Measurements from ENCODE around the gene RELL2. TPM values are rescaled to one million over a fixed set of nuclear protein-coding genes. Genes with fewer than 3 reads are reported as not detected.

Gene RELL2
- total RNA-seq, 1 experiment from 2014 or later: 12.6 TPM

- Mint-ChIP-seq H3K27ac (ENCODE audit: unreplicated experiment) (no peak overlapping the region), H3K36me3 (ENCODE audit: insufficient read depth, unreplicated experiment) (peaks cover 49% of the 10 kb centered on the region), H3K4me1 (ENCODE audit: low read depth, unreplicated experiment) (no peaks in the 10 kb centered on the region), H3K4me3 (ENCODE audit: low read depth, unreplicated experiment) (no peak overlapping the region), H3K9me3 (ENCODE audit: low read depth, unreplicated experiment) (no peaks in the 10 kb centered on the region), H3K27me3 (ENCODE audit: unreplicated experiment) (no peaks in the 10 kb centered on the region)
- intact Hi-C loops (cut with micrococcal nuclease; ENCODE audit: unreplicated experiment): no loop called here
- no peak for TF ChIP-seq CTCF (IDR thresholded peaks at IDR 0.05; ENCODE audit: unreplicated experiment)
- DNase-seq: no peak
- no TSS peak for BruUV-seq (replicated peaks)
- CTCF ChIA-PET: interaction anchor here (0.6 kb wide), 2 partner anchors 75 to 1132 kb away, joined by 3 to 5 read pairs; no protein-coding TSS in a partner anchor
Measured at GRCh38 chr5:141623611-141624010, 13.2 kb upstream of the RELL2 start.

- no TSS peak for BruUV-seq (replicated peaks)
- H3K9me3 Mint-ChIP-seq (ENCODE audit: low read depth, unreplicated experiment): no peaks in the 10 kb centered on the region
- H3K36me3 Mint-ChIP-seq (ENCODE audit: insufficient read depth, unreplicated experiment): peaks cover 26% of the 10 kb centered on the region
- intact Hi-C loops (cut with micrococcal nuclease; ENCODE audit: unreplicated experiment): no loop called here
- no peak overlapping the region for H3K27ac Mint-ChIP-seq (ENCODE audit: unreplicated experiment)
- no peak for DNase-seq
- no peaks in the 10 kb centered on the region for H3K4me1 Mint-ChIP-seq (ENCODE audit: low read depth, unreplicated experiment)
- no peak overlapping the region for H3K4me3 Mint-ChIP-seq (ENCODE audit: low read depth, unreplicated experiment)
- CTCF ChIA-PET: no interaction called here
- TF ChIP-seq CTCF (IDR thresholded peaks at IDR 0.05; ENCODE audit: unreplicated experiment): no peak
- no peaks in the 10 kb centered on the region for H3K27me3 Mint-ChIP-seq (ENCODE audit: unreplicated experiment)
Measured at GRCh38 chr5:141628175-141628788, 8.5 kb upstream of the RELL2 start.

GRCh38 chr5:141630570-141631140, 6.1 kb upstream of the RELL2 start:
- Mint-ChIP-seq H3K27me3 (ENCODE audit: unreplicated experiment) (no peaks in the 10 kb centered on the region), H3K9me3 (ENCODE audit: low read depth, unreplicated experiment) (no peaks in the 10 kb centered on the region), H3K36me3 (ENCODE audit: insufficient read depth, unreplicated experiment) (peaks cover 15% of the 10 kb centered on the region), H3K4me3 (ENCODE audit: low read depth, unreplicated experiment) (no peak overlapping the region), H3K4me1 (ENCODE audit: low read depth, unreplicated experiment) (peaks cover 20% of the 10 kb centered on the region), H3K27ac (ENCODE audit: unreplicated experiment) (no peak overlapping the region)
- intact Hi-C loops (cut with micrococcal nuclease; ENCODE audit: unreplicated experiment): no loop called here
- DNase-seq: no peak
- no peak for TF ChIP-seq CTCF (IDR thresholded peaks at IDR 0.05; ENCODE audit: unreplicated experiment)
- CTCF ChIA-PET: interaction anchor here (0.6 kb wide), 2 partner anchors 12 to 15 kb away, joined by 4 to 5 read pairs; partner anchors contain the start of gene DIAPH1
- BruUV-seq (replicated peaks): no TSS peak

- Mint-ChIP-seq H3K4me3 (ENCODE audit: low read depth, unreplicated experiment) (no peak overlapping the region), H3K4me1 (ENCODE audit: low read depth, unreplicated experiment) (peaks cover 22% of the 10 kb centered on the region), H3K9me3 (ENCODE audit: low read depth, unreplicated experiment) (no peaks in the 10 kb centered on the region), H3K27me3 (ENCODE audit: unreplicated experiment) (no peaks in the 10 kb centered on the region), H3K36me3 (ENCODE audit: insufficient read depth, unreplicated experiment) (peaks cover 26% of the 10 kb centered on the region), H3K27ac (ENCODE audit: unreplicated experiment) (no peak overlapping the region)
- intact Hi-C loops (cut with micrococcal nuclease; ENCODE audit: unreplicated experiment): no loop called here
- no TSS peak for BruUV-seq (replicated peaks)
- CTCF ChIA-PET: interaction anchor here (0.9 to 1.3 kb wide), 2 partner anchors 13 to 125 kb away, joined by 3 to 8 read pairs; partner anchors contain the start of gene DIAPH1
- no peak for TF ChIP-seq CTCF (IDR thresholded peaks at IDR 0.05; ENCODE audit: unreplicated experiment)
- DNase-seq: no peak
Measured at GRCh38 chr5:141632650-141633049, 4.1 kb upstream of the RELL2 start.
